ENCODE results near the gene KCNB1. TPM values are rescaled to one million over a fixed set of nuclear protein-coding genes. Genes with fewer than 3 reads are reported as not detected.

KCNB1 gene
- total RNA-seq (1 to 10 TPM in 7 of 9 donors, under 1 TPM in 2; 0.72 to 4.9 (median 1.3) TPM), polyA plus RNA-seq (1 to 10 TPM in 1 of 2 donors, under 1 TPM in 1; 0.84 to 1.9 TPM)
- long read RNA-seq, donor 1, full-length matches to known transcripts = 1 of 2 reads
- long read RNA-seq, donor 1, partial matches to known transcripts = 0 of 2 reads
- long read RNA-seq, donor 1, other reads (novel, unspliced or antisense) = 1 of 2 reads
- long read RNA-seq, donor 2, partial matches to known transcripts = 0 of 1 reads
- long read RNA-seq, donor 2, other reads (novel, unspliced or antisense) = 1 of 1 reads
- long read RNA-seq, donor 3, full-length matches to known transcripts = 1 of 2 reads
- long read RNA-seq, donor 3, partial matches to known transcripts = 0 of 2 reads
- long read RNA-seq, donor 3, other reads (novel, unspliced or antisense) = 1 of 2 reads

DNA sequence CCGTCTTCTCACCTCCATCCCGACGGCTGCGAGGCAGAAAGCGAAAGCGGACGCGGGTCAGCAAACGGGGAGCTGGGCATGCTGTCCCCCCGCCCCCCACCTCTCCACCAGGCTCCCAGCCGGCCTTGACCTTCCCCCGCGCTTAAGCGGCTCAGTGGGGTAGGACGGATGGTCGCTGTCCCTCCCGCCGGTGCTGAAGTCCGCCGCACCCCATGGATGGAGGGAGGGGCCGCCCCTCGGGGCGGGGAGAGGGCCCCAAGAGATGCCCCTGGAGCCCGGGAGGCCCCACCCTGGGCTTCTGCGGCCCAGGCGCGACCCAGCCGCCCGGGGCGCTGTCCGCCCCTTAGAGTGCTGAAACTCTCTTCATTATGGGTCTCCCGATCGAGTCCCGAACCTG lies at the start of gene KCNB1:
KCNB1 (minus strand) TSS at position 48 of the 397 bp plus-strand sequence. CDS start 188 bp downstream, outside the sequence.
- H3K36me3 ChIP-seq = no peaks in the 10 kb centered on the region
- peak; percentile 56 to 81 (median 78) for ATAC-seq

DNA sequence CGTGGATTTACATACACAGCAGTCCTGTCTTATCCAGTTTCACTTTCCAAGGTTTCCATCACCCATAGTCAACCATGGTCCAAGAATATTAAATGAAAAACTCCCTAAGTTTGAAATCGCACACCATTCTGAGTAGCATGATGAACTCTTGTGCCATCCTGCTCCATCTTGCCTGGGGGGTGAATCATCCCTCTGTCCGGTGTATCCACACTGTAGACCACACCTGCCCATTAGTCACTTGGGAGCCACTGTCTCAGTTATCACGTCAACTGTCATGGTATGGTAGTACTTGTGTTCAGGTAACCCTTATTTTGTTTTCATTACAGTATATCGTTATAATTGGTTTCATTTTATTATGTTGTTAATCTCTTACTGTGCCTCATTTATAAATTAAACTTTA lies 47.0 kb upstream of the KCNB1 start:
- peaks cover 0 to 3% (median 0%) of the 10 kb centered on the region in 12 donors for H3K4me1 ChIP-seq
- 79 to 91% (median 88%) methylated on average over 5 of the region's 5 CpGs for WGBS, 4 donors

More for the DNA sequence above, at the start of gene KCNB1:
- intact Hi-C loops (cut with DNase I) = loop anchor here in 8 of 10 donors (1.0 to 5.0 kb wide), 5 partner anchors 50 to 148 kb away; no protein-coding TSS in a partner anchor
- TF ChIP-seq CTCF (IDR thresholded peaks at IDR 0.05) (peak in 4 of 12 donors; percentile 9 to 23 (median 16)), POLR2A (IDR thresholded peaks at IDR 0.05) (no peak)
- peaks cover 0 to 44% (median 16%) of the 10 kb centered on the region in 9 donors for H3K27me3 ChIP-seq
- DNase-seq = peak; percentile 46 to 77 (median 59)
- H3K9me3 ChIP-seq = no peaks in the 10 kb centered on the region
- peaks cover 0 to 27% (median 13%) of the 10 kb centered on the region in 12 donors for H3K4me1 ChIP-seq
- peak within 1 kb of the TSS in 1 of 12 donors; percentile 77 for H3K27ac ChIP-seq
- 0 to 8% (median 2%) methylated on average over 11 to 34 of the region's 34 CpGs for WGBS, 4 donors
- H3K4me3 ChIP-seq = peak within 1 kb of the TSS in 11 of 12 donors; percentile 22 to 64 (median 47)

GRCh38 chr20:49526568-49526967 lies 44.1 kb upstream of the KCNB1 start:
- no peak for DNase-seq
- no peak for TF ChIP-seq CTCF (IDR thresholded peaks at IDR 0.05)
- TF ChIP-seq POLR2A (IDR thresholded peaks at IDR 0.05) = no peak
- intact Hi-C loops (cut with DNase I) = no loop called here
- 81 to 88% (median 87%) methylated on average over 2 of the region's 2 CpGs for WGBS, 4 donors
- Histone ChIP-seq H3K4me1 (no peaks in the 10 kb centered on the region), H3K27me3 (no peaks in the 10 kb centered on the region), H3K9me3 (no peaks in the 10 kb centered on the region), H3K4me3 (no peak overlapping the region), H3K27ac (no peak overlapping the region), H3K36me3 (peaks cover 0 to 95% (median 3%) of the 10 kb centered on the region in 9 donors)
- ATAC-seq = no peak

More for the DNA sequence above, 47.0 kb upstream of the KCNB1 start:
- TF ChIP-seq CTCF (IDR thresholded peaks at IDR 0.05) (no peak), POLR2A (IDR thresholded peaks at IDR 0.05) (no peak)
- intact Hi-C loops (cut with DNase I) = no loop called here
- DNase-seq (no peak), ATAC-seq (no peak)
- Histone ChIP-seq H3K9me3 (no peaks in the 10 kb centered on the region), H3K4me3 (no peak overlapping the region), H3K27me3 (no peaks in the 10 kb centered on the region), H3K36me3 (peaks cover 0 to 96% (median 3%) of the 10 kb centered on the region in 9 donors), H3K27ac (no peak overlapping the region)

DNA sequence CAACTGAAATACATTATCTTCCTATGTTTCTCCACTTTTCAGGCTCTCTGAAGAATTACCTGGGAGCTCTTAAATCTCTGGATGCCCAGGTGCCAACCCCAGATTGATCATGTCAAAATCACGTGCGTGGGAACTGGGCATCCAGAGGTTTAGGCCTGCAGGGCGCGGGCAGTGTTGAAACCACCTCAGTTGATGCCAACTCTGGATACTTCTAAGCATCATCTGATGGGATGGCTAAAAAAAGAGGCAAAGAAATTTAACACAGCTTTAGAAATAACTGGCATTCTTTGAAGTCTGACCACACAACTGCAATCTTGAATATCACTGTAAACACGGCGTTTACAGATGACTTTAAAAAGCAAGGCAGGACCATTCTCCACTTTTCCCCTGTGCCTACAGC lies 43.6 kb upstream of the KCNB1 start:
- Histone ChIP-seq H3K4me3 (no peak overlapping the region), H3K36me3 (peaks cover 0 to 95% (median 3%) of the 10 kb centered on the region in 9 donors), H3K4me1 (no peaks in the 10 kb centered on the region), H3K27ac (no peak overlapping the region), H3K27me3 (no peaks in the 10 kb centered on the region), H3K9me3 (no peaks in the 10 kb centered on the region)
- intact Hi-C loops (cut with DNase I) = no loop called here
- no peak for TF ChIP-seq POLR2A (IDR thresholded peaks at IDR 0.05)
- no peak for TF ChIP-seq CTCF (IDR thresholded peaks at IDR 0.05)
- no peak for DNase-seq
- 93 to 97% (median 95%) methylated on average over 6 of the region's 6 CpGs for WGBS, 4 donors
- ATAC-seq = no peak

Data from heart left ventricle (tissue), 16 donors.